Erythroblast (primary cell): ENCODE measurements around the gene AKT1S1.

ENCODE experiments used
- DNase-seq, 2 experiments: peaks; one replicate each; lab custom pipeline; 2025; lab: John Stamatoyannopoulos, UW
- GATA1 ChIP-seq: IDR thresholded peaks from 2 replicates; pipeline ENCODE4 v1.6.1; 2011; ENCODE audit warnings: low read depth, mild to moderate bottlenecking, control low read depth, low read length, moderate library complexity
- POLR2A ChIP-seq: IDR thresholded peaks from 2 replicates; pipeline ENCODE4 v1.6.1; 2011; ENCODE audit warnings: mild to moderate bottlenecking, low read length

AKT1S1 gene

GRCh38 chr19:49883094-49883493 is 5.9 kb upstream of the AKT1S1 start:
- TF ChIP-seq GATA1 (no peak), POLR2A (no peak)
- DNase-seq, result no peak

- no peak for TF ChIP-seq POLR2A
- DNase-seq, result no peak
These were observed 5.5 kb upstream of the AKT1S1 start for GRCh38 chr19:49882643-49883042.

GRCh38 chr19:49881672-49882394 is 4.7 kb upstream of the AKT1S1 start:
- no peak for DNase-seq
- no peak for TF ChIP-seq GATA1
- TF ChIP-seq POLR2A, result no peak

- no peak for DNase-seq
- TF ChIP-seq POLR2A (no peak), GATA1 (no peak)
These were observed 4.0 kb upstream of the AKT1S1 start for GRCh38 chr19:49881186-49881585.

- DNase-seq, result no peak
- no peak for TF ChIP-seq POLR2A
- no peak for TF ChIP-seq GATA1
These were observed 3.2 kb upstream of the AKT1S1 start for GRCh38 chr19:49880162-49880869.

GRCh38 chr19:49879243-49879963 is 2.2 kb upstream of the AKT1S1 start:
- TF ChIP-seq POLR2A (no peak), GATA1 (no peak)
- no peak for DNase-seq

- no peak for DNase-seq
- TF ChIP-seq GATA1, result no peak
- TF ChIP-seq POLR2A, result no peak
These were observed 1.6 kb upstream of the AKT1S1 start for GRCh38 chr19:49878744-49879070.

- TF ChIP-seq GATA1, result no peak
- no peak for TF ChIP-seq POLR2A
These were observed 956 bp upstream of the AKT1S1 start for GRCh38 chr19:49877879-49878743.

GRCh38 chr19:49876422-49877019 is 634 bp downstream of the AKT1S1 start:
- peak; percentile 100 for DNase-seq
- TF ChIP-seq POLR2A, result peak; percentile 52
- TF ChIP-seq GATA1, result no peak

More at GRCh38 chr19:49877879-49878743, 956 bp upstream of the AKT1S1 start:
- peak; percentile 99 to 100 for DNase-seq

GRCh38 chr19:49875857-49876421 is 1.2 kb downstream of the AKT1S1 start:
- TF ChIP-seq GATA1 (no peak), POLR2A (peak; percentile 74)
- DNase-seq, result peak; percentile 69 to 82

GRCh38 chr19:49875177-49875576 is 2.0 kb downstream of the AKT1S1 start:
- TF ChIP-seq GATA1, result no peak
- TF ChIP-seq POLR2A, result no peak
- DNase-seq, result no peak

- TF ChIP-seq GATA1 (no peak), POLR2A (no peak)
- DNase-seq, result no peak
These were observed 2.5 kb downstream of the AKT1S1 start for GRCh38 chr19:49874503-49875157.

GRCh38 chr19:49873834-49874233 is 3.3 kb downstream of the AKT1S1 start:
- DNase-seq, result no peak
- TF ChIP-seq POLR2A (no peak), GATA1 (no peak)
